ENCODE measurements around the gene LRRC3B.

DNA sequence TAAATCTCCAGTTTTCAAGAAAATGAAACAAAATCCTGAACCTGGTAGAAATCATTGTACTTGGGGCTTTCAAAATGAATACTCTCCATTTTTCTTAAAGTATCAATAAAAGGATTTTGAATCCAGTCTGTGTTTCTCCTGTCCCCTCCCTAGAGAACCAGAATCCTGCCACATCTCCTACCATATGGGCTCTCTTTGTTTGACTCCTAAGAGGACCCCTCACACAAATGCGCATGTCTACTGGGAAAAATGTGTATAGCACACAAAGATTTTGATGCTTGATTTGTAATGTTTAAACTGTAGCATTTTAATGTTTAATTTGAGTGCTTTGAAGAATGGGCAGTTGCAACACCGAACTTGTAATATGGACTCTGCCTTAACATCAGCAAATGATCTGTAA, 25.9 kb downstream of the LRRC3B start:
- TF ChIP-seq, protein P1, sequence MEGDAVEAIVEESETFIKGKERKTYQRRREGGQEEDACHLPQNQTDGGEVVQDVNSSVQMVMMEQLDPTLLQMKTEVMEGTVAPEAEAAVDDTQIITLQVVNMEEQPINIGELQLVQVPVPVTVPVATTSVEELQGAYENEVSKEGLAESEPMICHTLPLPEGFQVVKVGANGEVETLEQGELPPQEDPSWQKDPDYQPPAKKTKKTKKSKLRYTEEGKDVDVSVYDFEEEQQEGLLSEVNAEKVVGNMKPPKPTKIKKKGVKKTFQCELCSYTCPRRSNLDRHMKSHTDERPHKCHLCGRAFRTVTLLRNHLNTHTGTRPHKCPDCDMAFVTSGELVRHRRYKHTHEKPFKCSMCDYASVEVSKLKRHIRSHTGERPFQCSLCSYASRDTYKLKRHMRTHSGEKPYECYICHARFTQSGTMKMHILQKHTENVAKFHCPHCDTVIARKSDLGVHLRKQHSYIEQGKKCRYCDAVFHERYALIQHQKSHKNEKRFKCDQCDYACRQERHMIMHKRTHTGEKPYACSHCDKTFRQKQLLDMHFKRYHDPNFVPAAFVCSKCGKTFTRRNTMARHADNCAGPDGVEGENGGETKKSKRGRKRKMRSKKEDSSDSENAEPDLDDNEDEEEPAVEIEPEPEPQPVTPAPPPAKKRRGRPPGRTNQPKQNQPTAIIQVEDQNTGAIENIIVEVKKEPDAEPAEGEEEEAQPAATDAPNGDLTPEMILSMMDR (IDR thresholded peaks at IDR 0.05) = no peak
- TF ChIP-seq POLR2A (IDR thresholded peaks at IDR 0.05; ENCODE audit: low read depth) (no peak), POLR2AphosphoS5 (IDR thresholded peaks at IDR 0.05) (no peak)
